KBM-7 (cell line): ENCODE results near the gene UBE2V1.
"Not testable (repeated sequence)": the region's sequence is repeated elsewhere in the genome, so short reads cannot be mapped to it uniquely, and the experiment has no call there.

Experiments used
- DNase-seq: peaks from one replicate; pipeline ENCODE4 v3.0.0-alpha.2; 2015
- in situ Hi-C: fragments of 300-500 bp; cut with MboI; formaldehyde crosslinking; loops from 2 replicates; pipeline ENCODE4 v1.14.3; 2020; ENCODE audit warnings: low sequenced_read_pairs, low pct_unique_long_range_greater_than_20kb, mixed read lengths

Gene UBE2V1

GRCh38 chr20:50101281-50101680, 11.7 kb downstream of the UBE2V1 start:
- no peak for DNase-seq
- in situ Hi-C loops, result no loop called here

DNA sequence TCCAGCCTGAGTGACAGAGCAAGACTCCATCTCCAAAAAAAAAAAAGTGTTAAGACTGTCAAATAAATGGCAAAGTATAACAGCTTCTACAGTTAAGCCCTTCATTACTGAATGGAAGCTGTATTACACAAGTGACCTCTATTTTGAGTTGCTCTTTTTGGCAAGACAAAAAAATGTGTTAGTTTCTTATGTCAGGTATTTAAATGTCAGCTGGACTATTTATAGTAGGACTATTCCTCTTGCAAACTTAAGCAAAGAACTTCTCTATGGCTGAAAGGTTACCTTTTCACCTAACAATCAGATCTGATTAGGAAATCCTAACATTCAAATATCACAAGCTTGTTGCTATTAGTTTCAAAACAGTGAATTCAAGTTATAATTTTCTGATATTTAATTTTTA, 12.4 kb downstream of the UBE2V1 start:
- DNase-seq, result no peak
- in situ Hi-C loops, result no loop called here

GRCh38 chr20:50099565-50099991, 13.4 kb downstream of the UBE2V1 start:
- in situ Hi-C loops, result no loop called here
- no peak for DNase-seq

DNA sequence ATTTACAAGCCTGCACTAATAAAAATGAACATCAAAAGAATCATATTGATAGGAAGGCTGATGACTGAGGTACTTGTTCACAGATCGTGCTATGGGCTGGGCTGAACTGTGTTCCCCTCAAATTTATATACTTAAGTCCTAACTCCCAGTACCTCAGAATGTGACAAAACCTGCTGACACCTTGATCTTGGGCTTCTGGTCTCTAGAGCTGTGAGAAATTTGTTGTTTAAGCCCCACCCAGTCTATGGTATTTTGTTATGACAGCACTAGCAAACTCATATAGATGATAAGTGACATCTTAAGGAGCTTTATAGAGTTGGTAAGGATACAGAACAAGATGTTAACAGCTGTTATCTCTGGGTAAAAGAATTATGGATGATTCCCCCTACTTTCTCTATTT, 13.8 kb downstream of the UBE2V1 start:
- DNase-seq, result no peak
- in situ Hi-C loops, result no loop called here

DNA sequence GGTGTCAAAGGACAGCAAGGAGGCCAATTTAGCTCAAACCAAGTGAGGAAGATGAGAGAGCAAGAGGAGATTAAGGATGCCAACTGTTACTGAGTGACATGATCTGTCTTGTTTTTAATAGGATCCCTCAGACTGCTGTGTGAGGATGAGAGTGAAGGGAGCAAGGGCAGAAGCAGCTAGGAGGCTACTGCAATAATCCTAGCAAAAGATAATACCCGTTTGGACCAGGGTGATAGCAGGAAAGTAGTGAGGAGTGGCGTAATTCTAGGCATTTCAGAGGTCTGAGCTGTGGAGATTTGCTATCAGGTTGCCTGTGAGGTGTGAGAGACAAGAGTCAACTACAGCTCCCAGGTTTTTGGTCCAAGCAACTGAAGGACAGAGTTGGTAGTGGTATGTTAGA, 14.7 kb downstream of the UBE2V1 start:
- in situ Hi-C loops, result no loop called here

DNA sequence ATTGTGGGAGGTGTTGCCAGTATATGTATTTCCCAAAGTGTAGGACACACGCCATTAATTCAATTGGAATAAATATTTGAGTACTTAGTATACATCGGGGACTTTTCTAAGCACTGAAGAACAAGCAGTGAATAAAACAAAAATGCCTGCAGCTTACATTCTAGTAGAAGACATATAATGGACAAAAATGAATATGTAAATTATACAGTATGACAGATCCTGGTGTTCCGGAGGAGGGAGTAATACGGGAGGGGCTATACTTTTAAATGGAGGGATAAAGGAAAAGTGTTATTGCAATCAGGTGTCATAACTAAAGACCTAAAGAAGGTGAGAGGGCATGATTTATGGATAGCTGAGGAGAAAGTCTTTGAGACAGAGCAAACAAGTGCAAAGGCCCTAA, 15.1 kb downstream of the UBE2V1 start:
- in situ Hi-C loops, result no loop called here
- no peak for DNase-seq

More for the DNA sequence above, 14.7 kb downstream of the UBE2V1 start:
- DNase-seq, result no peak

GRCh38 chr20:50096237-50096636, 16.7 kb downstream of the UBE2V1 start:
- DNase-seq, result no peak
- in situ Hi-C loops, result no loop called here

GRCh38 chr20:50095476-50096078, 17.4 kb downstream of the UBE2V1 start:
- in situ Hi-C loops, result no loop called here
- no peak for DNase-seq

DNA sequence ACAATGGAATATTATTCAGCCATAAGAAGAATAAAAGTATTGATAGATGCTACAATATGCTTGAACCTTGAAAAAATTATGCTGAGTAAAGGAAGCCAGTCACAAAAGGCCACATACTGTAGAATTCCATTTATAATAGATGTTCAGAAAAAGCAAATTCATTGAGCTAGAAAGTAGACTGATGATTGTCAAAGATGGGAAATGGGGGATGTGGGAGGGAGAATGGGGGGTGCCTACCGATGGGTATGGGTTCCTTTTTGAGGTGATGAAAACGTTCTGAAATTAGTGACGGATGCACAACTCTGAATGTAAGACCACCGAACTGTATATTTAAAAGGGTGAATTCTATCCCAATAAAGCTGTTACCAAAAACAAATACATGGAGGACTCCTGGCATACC, 18.4 kb downstream of the UBE2V1 start:
- no peak for DNase-seq
- in situ Hi-C loops, result no loop called here

- in situ Hi-C loops, result no loop called here
- no peak for DNase-seq
Observed at GRCh38 chr20:50093240-50093639, 19.7 kb downstream of the UBE2V1 start.

DNA sequence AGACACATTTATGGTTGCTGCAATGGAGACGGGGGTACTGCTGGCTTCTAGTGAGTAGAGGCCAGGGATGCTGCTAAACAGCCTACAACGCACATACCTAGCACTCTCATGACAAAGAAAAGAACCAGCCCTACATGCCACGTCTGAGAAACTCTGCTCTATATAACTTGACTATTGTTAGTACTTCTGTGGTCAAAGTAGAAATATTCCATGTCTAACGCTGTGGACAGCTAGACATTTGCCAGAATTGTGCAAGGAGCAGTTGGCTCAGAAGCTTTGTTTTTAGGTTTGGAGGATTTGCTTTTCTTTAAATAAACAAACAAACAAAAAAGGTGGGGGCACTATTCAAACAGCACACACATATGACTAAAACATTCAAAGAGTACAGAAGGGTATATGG, 20.5 kb downstream of the UBE2V1 start:
- DNase-seq, result no peak
- in situ Hi-C loops, result no loop called here

DNA sequence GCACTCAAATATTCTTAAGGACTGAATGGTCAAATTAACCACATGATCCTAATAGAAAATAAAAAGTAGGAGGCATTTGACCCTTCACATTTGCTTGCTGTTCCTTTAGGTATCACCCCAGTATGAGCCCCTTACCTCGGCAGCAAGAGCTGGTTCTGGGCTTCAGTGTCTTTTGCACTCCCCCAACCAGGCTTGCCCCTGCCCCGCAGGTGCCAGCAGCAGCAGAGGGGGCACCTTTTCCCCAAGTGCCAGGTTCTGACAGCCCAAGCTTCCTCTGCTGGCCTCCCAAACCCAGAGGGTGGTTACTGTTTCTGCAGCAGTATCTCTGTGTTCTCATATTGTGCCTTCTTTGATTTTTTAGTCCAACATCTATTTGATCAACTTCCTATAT, 23.2 kb downstream of the UBE2V1 start:
- in situ Hi-C loops, result no loop called here

DNA sequence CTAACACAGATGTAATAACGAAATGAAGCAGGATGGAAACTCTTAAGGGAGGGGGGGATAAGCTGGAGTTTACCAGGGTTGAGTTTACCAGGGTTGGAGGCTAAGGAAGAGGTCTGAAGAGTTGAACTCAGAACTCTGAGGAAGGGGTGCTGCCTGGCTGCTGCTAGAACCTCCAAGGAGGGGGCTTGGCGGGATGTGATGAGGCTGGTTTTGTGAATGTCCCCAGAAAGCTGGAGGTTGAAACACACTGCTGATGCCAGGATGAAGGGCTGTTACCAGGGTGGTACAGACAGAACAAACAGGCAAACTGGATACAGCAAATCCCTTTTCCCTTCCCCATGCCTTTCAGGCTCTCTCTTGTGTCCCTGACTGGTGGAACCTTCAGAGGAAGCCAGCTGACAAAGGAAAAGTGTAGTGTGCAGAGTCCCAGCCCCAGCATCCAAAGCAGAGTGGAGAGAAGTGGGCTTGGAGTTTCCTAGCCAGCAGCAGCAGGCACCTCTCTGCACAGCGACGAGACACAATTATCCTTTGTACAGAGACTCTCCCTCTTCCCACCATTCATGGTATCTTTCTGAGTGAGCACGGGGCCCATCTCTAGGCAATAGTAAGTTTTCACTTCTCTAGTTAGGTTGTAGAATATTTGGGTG, 23.7 kb downstream of the UBE2V1 start:
- no peak for DNase-seq
- in situ Hi-C loops, result no loop called here

More for the DNA sequence above, 23.2 kb downstream of the UBE2V1 start:
- no peak for DNase-seq

- no peak for DNase-seq
- in situ Hi-C loops, result no loop called here
Observed at GRCh38 chr20:50088022-50088421, 24.9 kb downstream of the UBE2V1 start.

DNA sequence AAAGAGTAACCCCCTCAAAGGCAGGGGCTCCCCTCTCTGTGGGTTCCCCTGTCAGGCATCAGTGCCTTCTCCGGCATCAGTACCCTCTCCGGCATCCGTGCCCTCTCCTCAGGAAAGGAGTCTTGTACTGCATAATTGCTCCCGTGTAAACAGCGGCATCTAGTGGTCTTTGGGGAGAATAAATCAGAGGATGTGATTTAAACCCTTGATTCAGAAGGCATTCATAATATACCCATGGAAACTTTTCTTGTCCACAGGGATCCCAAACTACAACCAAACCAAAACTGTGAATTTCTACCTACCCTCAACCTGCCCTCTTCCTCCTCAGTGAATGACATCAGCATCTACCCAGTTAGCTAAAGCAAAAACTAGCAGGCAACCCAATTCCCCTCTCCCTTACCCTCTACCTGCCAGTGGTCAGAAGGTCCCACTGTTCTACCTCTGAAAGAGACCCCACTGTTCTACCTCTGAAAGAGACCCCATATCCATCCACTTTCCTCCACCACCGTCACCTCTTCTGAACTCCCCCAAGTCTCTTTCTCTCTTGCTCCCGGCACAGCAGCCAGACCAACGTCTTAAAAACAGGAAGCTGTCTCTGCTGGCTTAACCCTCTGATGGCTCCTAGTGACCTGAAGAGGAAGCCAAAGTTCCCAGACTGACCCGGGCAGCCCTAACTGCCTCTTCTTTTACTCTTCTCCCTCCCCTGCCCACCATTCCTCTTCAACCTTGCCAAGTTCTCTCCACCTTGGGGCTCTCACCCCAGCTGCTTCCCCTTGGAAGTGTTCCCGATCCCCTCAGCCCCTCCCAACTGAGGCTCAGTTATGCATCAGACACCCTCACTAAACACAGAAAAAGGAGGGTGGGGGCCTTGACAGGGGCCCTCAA, 27.2 kb downstream of the UBE2V1 start:
- in situ Hi-C loops, result no loop called here
- peak; percentile 73 for DNase-seq

DNA sequence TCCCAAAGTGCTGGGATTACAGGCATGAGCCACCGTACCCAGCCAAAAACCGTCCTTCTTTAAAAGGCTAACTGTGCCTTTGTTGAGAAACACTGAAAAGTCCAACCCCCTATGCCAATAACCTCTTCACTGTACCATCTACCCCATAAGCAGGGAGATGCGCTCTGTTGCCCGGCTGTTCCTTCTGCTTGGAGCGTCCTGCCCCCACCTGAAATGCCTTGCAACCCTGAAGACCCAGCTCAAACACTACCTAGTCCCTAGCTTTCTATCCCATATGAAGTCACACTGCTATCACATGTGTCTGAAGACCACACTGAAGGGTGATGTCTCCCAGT, 27.8 kb downstream of the UBE2V1 start:
- in situ Hi-C loops, result no loop called here
- no peak for DNase-seq

- in situ Hi-C loops, result no loop called here
- DNase-seq, result no peak
Observed at GRCh38 chr20:50083034-50083433, 29.9 kb downstream of the UBE2V1 start.

GRCh38 chr20:50082056-50082455, 30.9 kb downstream of the UBE2V1 start:
- in situ Hi-C loops, DNase-seq: not testable (repeated sequence)

DNA sequence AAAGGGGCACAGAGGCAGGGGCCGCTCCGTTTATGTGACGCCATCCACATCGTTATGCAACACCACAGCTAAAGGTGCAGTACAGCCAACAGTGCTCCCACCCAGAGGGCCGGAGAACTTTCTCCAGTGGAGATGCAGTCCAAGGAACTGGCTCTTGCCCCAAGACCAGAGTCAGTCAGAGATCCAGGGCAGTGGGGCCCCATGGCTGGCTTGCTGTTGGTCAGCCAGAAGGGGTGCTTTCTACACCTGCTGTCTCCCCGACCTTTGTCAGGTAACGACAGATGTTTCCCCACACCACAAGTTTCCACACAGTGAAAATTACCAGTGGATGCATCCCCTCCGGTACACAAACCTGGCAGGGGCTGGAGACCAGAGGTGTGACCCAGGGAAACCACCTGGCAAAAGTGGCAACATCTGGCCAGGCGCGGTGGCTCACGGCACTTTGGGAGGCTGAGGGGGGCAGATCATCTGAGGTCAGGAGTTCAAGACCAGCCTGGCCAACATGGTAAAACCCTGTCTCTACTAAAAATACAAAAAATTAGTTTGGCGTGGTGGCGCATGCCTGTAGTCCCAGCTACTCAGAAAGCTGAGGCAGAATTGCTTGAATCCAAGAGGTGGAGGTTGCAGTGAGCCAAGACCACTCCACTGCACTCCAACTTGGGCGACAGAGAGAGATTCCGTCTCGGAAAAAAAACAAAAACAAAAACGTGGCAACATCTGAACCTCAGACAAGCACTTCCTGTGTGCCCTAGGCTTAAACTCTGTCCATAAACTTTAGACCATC, 34.9 kb downstream of the UBE2V1 start:
- DNase-seq, result no peak
- in situ Hi-C loops, result no loop called here

DNA sequence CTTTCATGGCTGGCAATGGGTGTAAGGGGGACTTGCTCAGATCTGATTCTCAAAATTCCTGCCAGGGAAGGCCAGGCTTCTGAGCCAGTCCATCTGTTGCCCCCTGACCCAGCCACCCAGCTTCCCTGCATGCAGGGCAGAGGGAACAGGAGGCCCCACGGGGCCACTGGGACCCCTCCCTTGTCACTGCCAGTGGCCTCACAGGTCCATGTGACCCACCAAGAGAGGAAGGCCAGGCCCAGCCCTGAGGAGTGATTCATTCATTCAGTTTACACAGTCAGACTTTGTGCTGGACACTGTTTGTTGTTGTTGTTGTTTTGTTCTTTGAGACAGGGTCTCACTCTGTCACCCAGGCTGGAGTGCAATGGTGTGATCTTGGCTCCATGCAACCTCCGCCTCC, 39.5 kb downstream of the UBE2V1 start:
- DNase-seq, result no peak
- in situ Hi-C loops, result no loop called here
